HEK293 (cell line): ENCODE results near the gene ARTN.

Source experiments
- CTCF ChIP-seq: fragments of 450-650 bp; formaldehyde crosslinking; IDR thresholded peaks from 2 replicates; pipeline ENCODE4 v1.5.1; 2016; ENCODE audit warnings: missing biosample characterization, missing genetic modification characterization
- MEIS1 ChIP-seq: sonication (generic); formaldehyde crosslinking; IDR thresholded peaks from 2 replicates; pipeline ENCODE4 v1.8.1; 2022; ENCODE audit warnings: missing genetic modification reagents, mild to moderate bottlenecking, borderline replicate concordance
- SETDB1 ChIP-seq: IDR thresholded peaks from one replicate; pipeline ENCODE4 v1.6.1; 2017; ENCODE audit warnings: mild to moderate bottlenecking, low read length, moderate library complexity, mixed read lengths; ENCODE audit not compliant: insufficient read length
- ZBTB49 ChIP-seq: fragments of 450-650 bp; formaldehyde crosslinking; IDR thresholded peaks from 2 replicates; pipeline ENCODE4 v1.5.1; 2016; ENCODE audit warnings: missing biosample characterization, missing genetic modification characterization, low read depth
- ZNF274 ChIP-seq, 2 experiments: fragments of 200-500 bp in 1 of 2; fragments of 450-650 bp in 1 of 2; sonication (Bioruptor generic) in 1 of 2; formaldehyde crosslinking in 1 of 2; IDR thresholded peaks; 2 replicates each; pipeline versions ENCODE4 v1.5.1 to v1.6.1; 2014 to 2016; ENCODE audit warnings: borderline replicate concordance in 1 of 2, inconsistent platforms in 1 of 2, low read length in 1 of 2, missing biosample characterization in 1 of 2, missing genetic modification characterization in 1 of 2
- ZNF335 ChIP-seq: fragments of 450-650 bp; formaldehyde crosslinking; conservative IDR thresholded peaks from 2 replicates; pipeline ENCODE4 v1.5.1; 2016; ENCODE audit warnings: missing biosample characterization, missing genetic modification characterization
- ZNF677 ChIP-seq: fragments of 450-650 bp; IDR thresholded peaks from 2 replicates; pipeline ENCODE4 v1.5.0; 2018; ENCODE audit warnings: missing biosample characterization, mild to moderate bottlenecking, missing genetic modification characterization, moderate library complexity
- ZNF707 ChIP-seq: fragments of 450-650 bp; formaldehyde crosslinking; IDR thresholded peaks from 2 replicates; pipeline ENCODE4 v1.5.1; 2016; ENCODE audit warnings: missing biosample characterization, missing genetic modification characterization
- TF ChIP-seq, protein P1 (sequence below): fragments of 450-650 bp; formaldehyde crosslinking; IDR thresholded peaks from 2 replicates; pipeline ENCODE4 v1.5.1; 2016; ENCODE audit warnings: missing biosample characterization, missing genetic modification characterization
- TF ChIP-seq, protein P2 (sequence below): fragments of 450-650 bp; formaldehyde crosslinking; IDR thresholded peaks from 2 replicates; pipeline ENCODE4 v1.5.1; 2016; ENCODE audit warnings: missing biosample characterization, missing genetic modification characterization
- TF ChIP-seq, protein P3 (sequence below): fragments of 450-650 bp; formaldehyde crosslinking; IDR thresholded peaks from 2 replicates; pipeline ENCODE4 v1.5.1; 2016; ENCODE audit warnings: missing biosample characterization, missing genetic modification characterization

DNA sequence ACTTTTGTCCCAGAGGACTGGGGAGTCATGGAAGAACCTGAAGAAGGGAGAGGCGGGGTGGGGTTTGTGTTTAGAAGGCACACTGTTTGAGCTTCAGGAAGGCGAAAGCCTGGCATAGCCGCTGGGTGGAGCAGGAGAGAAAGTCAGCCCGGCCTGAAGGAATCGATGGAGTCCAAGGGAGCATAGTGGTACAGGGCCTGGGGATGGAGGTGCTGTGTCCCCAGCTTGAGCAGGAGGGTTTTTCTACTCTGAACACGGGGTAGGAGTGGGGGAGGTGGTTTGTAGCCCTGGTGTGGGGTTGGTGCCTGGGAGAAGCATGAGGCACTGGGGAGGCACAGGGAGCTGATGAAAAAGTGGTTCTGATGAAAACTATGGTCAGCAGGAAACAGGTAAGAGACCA is 53.1 kb downstream of the ARTN start:
- TF ChIP-seq, protein P1, sequence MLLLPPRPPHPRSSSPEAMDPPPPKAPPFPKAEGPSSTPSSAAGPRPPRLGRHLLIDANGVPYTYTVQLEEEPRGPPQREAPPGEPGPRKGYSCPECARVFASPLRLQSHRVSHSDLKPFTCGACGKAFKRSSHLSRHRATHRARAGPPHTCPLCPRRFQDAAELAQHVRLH (tag by site-specific recombination): no peak
- TF ChIP-seq CTCF (tag by site-specific recombination) (no peak), SETDB1 (no peak), ZNF274 (IDR thresholded peaks at IDR 0.05; ENCODE audit: low read length) (no peak), ZNF274 (tag by site-specific recombination; IDR thresholded peaks at IDR 0.05; ENCODE audit: borderline replicate concordance) (no peak), ZBTB49 (tag by site-specific recombination) (no peak), ZNF677 (tag by site-specific recombination) (no peak), ZNF707 (no peak), ZNF335 (tag by site-specific recombination) (no peak), MEIS1 (no peak)
- TF ChIP-seq, protein P2, sequence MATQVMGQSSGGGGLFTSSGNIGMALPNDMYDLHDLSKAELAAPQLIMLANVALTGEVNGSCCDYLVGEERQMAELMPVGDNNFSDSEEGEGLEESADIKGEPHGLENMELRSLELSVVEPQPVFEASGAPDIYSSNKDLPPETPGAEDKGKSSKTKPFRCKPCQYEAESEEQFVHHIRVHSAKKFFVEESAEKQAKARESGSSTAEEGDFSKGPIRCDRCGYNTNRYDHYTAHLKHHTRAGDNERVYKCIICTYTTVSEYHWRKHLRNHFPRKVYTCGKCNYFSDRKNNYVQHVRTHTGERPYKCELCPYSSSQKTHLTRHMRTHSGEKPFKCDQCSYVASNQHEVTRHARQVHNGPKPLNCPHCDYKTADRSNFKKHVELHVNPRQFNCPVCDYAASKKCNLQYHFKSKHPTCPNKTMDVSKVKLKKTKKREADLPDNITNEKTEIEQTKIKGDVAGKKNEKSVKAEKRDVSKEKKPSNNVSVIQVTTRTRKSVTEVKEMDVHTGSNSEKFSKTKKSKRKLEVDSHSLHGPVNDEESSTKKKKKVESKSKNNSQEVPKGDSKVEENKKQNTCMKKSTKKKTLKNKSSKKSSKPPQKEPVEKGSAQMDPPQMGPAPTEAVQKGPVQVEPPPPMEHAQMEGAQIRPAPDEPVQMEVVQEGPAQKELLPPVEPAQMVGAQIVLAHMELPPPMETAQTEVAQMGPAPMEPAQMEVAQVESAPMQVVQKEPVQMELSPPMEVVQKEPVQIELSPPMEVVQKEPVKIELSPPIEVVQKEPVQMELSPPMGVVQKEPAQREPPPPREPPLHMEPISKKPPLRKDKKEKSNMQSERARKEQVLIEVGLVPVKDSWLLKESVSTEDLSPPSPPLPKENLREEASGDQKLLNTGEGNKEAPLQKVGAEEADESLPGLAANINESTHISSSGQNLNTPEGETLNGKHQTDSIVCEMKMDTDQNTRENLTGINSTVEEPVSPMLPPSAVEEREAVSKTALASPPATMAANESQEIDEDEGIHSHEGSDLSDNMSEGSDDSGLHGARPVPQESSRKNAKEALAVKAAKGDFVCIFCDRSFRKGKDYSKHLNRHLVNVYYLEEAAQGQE: no peak
- TF ChIP-seq, protein P3, sequence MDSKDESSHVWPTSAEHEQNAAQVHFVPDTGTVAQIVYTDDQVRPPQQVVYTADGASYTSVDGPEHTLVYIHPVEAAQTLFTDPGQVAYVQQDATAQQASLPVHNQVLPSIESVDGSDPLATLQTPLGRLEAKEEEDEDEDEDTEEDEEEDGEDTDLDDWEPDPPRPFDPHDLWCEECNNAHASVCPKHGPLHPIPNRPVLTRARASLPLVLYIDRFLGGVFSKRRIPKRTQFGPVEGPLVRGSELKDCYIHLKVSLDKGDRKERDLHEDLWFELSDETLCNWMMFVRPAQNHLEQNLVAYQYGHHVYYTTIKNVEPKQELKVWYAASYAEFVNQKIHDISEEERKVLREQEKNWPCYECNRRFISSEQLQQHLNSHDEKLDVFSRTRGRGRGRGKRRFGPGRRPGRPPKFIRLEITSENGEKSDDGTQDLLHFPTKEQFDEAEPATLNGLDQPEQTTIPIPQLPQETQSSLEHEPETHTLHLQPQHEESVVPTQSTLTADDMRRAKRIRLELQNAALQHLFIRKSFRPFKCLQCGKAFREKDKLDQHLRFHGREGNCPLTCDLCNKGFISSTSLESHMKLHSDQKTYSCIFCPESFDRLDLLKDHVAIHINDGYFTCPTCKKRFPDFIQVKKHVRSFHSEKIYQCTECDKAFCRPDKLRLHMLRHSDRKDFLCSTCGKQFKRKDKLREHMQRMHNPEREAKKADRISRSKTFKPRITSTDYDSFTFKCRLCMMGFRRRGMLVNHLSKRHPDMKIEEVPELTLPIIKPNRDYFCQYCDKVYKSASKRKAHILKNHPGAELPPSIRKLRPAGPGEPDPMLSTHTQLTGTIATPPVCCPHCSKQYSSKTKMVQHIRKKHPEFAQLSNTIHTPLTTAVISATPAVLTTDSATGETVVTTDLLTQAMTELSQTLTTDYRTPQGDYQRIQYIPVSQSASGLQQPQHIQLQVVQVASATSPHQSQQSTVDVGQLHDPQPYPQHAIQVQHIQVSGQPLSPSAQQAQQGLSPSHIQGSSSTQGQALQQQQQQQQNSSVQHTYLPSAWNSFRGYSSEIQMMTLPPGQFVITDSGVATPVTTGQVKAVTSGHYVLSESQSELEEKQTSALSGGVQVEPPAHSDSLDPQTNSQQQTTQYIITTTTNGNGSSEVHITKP (tag by site-specific recombination): no peak
